Measurements from ENCODE around the gene CTLA4.
"Not testable (repeated sequence)": the region's sequence is repeated elsewhere in the genome, so short reads cannot be mapped to it uniquely, and the experiment has no call there.

The CTLA4 gene

DNA sequence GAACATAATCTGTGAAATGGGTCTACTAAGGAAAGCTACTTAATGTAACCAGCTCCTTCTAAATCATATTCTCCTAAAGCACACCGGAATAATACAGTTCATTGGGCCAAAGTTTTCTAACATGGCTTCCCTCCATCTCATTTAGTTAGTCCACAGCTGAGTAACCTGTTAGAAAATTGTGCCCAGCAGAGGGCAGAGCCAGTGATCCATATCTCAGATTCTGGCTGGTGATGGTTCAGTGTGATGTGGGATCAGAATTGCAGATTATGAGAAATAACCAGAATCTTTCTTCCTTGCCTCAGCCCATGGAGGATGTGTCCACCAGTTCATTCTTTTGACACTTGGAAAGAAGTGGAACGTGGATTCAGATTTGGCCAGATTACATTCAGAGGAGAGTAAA, 9.4 kb upstream of the CTLA4 start:
- no peak for DNase-seq

DNA sequence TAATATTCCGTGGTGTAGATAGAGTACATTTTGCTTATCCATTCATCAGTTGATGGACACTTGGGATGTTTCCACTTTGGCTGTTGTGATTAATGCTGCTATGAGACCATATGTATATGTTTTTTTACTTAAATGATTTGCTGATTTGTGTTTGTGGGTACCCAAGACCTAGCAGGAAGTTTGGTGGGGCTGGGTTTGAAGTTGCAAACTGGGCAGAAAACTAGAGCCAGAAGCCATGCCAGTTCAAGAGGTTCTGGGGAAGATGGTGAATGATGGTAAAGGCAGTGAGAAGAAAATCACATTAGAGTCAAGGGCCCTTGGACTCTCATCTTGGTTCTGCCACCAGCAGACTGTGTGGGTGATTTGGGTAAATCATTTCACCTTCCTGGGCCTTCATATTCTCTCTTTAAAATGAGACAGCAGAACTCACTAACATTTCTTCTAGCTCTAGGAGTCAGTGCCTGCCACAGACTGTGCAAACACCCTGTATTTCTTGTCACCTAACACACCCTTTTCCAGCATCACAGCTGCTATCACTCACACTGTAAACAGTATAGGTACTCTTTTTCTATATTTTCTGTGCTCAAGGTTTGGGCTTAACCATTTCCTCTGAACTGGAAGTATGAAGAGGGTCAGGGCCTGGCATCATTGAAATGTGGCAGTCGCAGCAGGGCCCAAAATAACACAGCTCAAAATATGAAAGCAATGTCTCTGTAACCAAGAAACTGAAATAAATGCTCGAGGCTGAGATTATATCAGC, 8.4 kb upstream of the CTLA4 start:
- no peak for DNase-seq

DNA sequence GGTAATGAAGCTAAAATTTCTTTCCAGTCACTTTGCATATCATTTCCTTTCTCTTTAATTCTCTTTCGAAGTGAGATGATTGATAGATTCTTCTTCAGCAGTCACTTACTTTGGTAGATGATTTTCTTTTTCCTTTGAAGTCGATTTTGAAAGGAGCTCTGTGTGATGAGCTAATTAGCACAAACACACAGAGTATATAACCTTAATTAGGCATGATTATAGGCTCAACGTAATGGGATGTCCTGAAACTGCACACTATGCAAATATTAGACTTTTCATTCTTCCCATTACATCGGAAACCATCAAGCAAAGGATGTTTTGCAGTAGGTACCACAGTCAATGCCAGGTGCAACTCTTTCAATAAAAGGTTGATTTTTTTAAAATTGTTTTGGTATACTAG, 6.4 kb upstream of the CTLA4 start:
- DNase-seq = no peak

DNA sequence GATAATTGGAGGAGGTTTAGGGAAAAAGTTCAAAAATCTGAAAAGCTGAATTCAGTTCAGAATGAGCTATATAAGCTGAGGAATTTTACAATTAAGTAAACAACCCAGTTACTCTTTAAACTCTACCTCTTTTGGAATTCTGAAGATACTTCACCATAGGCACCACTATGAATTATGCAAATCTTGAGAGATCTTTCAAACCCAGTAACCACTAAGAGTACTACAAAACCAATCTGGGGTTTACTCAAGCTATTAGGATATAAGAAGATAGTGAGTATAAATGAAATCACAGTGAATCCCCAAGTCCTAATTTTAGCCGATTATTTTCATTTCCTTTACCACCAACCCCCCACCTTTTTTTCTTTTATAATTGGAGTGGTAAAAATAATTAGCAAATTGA, 6.0 kb upstream of the CTLA4 start:
- no peak for DNase-seq

DNA sequence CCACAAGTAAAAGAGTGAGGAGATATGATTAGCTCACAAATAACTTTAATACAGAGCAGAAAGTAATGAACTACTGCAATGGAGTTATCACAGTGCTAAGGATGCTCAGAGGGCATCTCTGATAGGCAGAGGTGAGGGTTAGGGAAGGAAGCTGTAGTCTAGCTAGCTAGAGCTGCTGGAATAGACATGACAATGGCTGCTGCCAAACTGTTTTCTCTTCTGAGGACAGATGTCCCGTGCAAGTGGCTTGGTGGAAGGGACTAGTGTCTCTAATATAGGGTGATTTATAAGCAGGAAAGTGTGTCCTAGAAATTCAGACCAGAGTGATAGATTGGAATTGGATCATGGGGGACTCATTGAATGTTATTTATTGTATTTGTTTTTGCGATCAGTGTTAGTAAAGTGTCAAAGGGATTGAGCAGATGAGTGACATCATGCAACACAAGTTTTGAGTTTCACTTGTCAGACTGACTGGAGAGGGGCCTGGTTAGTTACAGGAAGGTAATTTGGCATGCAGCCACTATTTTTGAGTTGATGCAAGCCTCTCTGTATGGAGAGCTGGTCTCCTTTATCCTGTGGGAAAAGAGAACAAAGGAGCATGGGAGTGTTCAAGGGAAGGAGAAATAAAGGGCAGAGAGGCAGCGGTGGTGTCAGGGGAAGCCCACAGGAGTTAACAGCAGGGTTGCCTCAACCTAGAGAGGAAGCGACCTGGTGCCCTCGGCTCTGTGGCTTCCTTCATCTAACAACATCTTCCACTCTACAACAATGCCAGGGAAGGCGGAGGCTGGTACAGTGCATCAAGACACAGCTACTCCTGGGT, 1.9 kb downstream of the CTLA4 start:
- DNase-seq = no peak

DNA sequence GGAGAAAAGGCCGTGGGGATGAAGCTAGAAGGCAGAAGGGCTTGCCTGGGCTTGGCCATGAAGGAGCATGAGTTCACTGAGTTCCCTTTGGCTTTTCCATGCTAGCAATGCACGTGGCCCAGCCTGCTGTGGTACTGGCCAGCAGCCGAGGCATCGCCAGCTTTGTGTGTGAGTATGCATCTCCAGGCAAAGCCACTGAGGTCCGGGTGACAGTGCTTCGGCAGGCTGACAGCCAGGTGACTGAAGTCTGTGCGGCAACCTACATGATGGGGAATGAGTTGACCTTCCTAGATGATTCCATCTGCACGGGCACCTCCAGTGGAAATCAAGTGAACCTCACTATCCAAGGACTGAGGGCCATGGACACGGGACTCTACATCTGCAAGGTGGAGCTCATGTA, 2.9 kb downstream of the CTLA4 start:
- no peak for DNase-seq

DNA sequence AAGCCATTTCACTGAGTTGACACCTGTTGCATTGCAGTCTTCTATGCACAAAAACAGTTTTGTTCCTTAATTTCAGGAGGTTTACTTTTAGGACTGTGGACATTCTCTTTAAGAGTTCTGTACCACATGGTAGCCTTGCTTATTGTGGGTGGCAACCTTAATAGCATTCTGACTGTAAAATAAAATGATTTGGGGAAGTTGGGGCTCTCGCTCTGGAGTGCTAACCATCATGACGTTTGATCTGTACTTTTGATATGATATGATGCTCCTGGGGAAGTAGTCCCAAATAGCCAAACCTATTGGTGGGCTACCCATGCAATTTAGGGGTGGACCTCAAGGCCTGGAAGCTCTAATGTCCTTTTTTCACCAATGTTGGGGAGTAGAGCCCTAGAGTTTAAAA, 3.4 kb downstream of the CTLA4 start:
- DNase-seq = no peak

DNA sequence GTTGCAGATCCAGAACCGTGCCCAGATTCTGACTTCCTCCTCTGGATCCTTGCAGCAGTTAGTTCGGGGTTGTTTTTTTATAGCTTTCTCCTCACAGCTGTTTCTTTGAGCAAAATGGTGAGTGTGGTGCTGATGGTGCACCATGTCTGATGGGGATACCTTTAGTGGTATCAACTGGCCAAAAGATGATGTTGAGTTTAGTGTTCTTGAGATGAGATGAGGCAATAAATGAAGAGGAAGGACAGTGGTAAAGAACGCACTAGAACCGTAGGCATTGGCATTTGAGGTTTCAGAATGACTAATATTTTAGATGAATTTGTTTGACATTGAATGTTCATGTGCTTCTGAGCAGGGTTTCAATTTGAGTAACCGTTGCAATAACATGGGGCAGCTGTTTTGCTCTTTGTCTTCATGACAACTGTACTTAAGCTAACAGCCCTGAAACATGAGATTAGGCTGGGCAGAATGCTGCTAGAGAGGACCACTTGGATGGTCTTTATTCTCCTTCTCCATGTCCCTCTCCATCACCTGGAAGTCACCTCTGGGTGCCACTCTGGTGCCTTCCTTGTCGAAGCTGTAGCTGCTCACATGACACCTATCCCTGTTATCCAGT, 3.9 kb downstream of the CTLA4 start:
- DNase-seq = no peak

DNA sequence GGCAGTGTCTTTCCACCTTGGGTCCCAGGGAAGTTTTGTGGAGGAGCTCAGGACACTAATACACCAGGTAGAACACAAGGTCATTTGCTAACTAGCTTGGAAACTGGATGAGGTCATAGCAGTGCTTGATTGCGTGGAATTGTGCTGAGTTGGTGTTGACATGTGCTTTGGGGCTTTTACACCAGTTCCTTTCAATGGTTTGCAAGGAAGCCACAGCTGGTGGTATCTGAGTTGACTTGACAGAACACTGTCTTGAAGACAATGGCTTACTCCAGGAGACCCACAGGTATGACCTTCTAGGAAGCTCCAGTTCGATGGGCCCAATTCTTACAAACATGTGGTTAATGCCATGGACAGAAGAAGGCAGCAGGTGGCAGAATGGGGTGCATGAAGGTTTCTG, 5.9 kb downstream of the CTLA4 start:
- DNase-seq = no peak

DNA sequence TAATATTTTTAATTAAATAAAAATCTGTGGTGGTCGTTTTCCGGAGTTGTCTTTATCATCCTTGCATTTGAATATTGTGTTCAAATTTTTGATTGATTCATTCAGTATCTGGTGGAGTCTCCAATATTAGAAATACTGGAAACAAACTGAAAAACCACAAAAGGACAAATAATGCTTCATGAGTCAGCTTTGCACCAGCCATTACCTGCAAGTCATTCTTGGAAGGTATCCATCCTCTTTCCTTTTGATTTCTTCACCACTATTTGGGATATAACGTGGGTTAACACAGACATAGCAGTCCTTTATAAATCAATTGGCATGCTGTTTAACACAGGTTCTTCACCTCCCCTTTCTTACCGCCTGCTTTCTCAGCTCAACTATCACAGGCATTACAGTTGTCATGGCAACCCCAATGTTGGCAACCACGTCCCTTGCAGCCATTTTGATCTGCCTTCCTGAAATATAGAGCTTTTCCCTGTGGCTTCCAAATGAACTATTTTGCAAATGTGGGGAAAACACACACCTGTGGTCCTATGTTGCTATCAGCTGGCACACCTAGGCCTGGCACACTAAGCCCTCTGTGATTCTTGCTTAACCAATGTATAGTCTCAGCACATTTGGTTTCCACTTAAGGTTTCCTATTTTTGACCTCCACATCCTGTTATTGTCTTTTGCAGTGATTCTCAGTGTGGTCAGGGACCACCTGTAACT, 6.5 kb downstream of the CTLA4 start:
- no peak for DNase-seq

DNA sequence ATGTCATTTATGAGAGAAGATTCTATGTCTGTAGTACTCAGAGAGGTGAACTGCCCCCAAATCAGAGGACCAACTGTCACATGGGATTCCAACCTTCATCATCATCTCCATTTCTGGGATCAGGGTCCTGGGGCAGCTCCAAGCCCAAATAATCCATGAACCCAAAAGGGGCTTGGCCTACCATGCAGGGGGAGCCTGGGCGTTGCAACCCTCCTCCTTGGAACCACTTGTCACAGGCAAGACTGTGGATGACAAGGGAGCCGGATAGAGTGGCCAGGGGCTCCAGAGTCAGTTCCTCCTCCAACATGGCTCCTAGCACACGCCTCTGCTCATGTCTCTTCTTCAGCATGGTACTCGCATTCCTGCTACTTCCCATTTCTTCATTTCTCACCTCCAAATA, 7.9 kb downstream of the CTLA4 start:
- DNase-seq = no peak

DNA sequence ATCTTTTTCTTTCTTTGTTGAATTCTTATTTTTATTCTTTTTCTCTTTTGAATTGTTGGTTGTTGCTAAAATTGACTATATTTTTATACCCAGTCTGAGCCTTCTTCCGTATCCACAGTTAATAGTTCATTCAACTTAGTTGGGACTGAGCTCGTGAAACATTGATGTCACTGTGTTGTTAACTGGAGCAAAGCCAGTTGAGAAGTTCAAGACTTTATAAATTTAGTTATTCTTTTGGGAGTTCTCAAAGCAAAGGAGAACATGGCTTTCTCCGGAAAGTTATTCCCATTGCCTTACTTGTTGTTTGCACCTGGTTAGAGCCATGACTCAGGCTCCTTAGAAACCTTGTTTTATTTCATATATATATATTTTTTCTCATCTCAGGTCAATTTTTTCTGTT, 8.8 kb downstream of the CTLA4 start:
- DNase-seq = no peak

DNA sequence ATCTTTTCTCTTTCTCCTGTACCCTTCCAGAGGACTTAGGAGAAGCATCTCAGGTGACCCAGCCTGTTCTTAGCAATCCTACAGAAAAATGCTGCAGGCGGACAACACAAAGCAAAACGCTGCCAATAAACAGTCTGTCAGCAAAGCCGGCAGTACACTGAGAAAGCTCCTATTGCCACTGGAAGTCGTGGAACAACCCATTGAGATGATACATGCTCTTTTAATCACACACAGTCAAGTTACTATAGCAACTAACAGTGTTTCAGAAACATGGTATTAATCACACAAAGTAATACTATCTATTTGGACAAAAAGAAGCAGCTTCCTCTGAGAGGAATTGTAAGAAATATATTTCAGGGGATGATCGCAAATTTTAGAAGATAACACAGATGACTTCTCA, 10.5 kb downstream of the CTLA4 start:
- DNase-seq = no peak

DNA sequence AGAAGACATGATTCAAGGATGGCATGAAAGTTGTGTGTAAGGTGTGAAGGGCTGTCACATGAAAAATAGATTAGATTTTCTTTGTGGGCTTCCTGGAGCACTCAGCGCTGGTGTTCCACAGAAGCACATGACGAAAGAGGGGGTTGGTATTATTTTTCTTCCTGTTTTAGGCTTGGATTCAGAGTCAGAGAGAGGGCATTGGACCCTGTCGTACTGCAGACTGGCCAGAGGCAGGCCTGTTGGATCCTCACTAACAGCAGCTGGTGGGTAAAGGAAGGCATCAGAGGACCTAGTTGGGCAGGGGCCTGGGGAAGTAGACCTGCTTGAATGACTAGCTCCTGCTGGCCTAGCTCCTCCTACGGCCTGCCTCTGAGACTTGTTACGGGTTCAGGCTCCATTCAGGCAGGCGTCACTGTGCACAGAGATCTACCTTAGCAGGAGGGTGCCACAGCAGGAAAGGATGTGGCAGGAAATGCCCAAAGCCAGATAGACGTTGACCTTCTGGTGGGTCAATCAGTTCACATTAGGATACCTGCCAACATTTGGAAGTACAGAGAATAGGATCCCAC, 13.1 kb downstream of the CTLA4 start:
- no peak for DNase-seq

DNA sequence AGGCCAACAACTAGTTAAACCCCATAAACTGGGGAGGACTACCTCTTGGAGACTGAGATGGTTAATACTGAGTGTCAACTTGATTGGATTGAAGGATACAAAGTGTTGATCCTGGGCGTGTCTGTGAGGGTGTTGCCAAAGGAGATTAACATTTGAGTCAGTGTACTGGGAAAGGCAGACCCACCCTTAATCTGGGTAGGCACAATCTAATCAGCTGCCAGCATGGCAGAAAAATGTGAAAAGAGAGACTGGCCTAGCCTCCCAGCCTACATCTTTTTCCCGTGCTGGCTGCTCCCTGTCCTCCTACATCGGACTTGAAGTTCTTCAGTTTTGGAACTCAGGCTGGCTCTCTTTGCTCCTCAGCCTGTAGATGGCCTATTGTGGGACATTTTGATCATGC, 13.6 kb downstream of the CTLA4 start:
- not testable (repeated sequence) for DNase-seq

DNA sequence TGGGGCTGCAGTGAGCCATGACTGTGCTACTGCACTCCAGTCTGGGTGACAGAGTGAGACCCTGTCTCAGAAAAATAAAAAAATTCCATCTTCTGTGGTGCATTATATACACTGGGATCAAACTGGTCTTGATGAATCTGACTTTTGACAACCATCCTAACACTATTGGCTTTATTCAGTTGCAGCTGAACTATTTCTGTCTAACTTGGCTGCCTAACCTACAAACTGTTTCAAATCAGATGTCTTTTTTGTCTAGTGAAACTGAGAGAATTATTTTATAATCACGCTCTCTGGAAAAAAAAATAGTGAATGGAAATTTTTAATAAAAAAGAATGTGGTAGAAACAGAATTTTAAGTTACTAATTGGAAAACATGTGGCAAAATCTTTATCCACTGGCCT, 15.0 kb downstream of the CTLA4 start:
- no peak for DNase-seq

DNA sequence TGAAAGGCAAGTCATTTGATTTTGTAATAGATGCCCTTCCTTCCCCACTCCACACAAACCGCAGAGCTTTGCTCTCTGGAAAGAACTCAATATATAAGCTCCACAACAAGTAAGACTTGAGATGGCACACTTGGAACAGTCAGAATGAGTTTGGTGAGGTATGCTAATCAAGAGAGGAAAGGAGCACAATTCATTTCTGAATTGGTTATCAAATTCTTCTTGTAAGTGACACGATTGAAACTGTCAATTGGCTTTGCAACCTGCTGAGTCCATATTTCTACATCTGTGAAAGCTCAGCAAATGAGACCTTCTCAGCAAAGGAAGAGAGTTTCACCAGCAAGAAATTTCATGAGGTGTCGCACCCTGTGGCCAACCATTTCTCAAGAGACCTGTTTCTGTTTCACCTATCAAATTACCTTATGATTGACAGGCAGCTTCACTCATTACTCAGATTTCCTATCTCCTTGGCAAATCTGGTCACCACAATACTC, 19.1 kb downstream of the CTLA4 start:
- DNase-seq = no peak

DNA sequence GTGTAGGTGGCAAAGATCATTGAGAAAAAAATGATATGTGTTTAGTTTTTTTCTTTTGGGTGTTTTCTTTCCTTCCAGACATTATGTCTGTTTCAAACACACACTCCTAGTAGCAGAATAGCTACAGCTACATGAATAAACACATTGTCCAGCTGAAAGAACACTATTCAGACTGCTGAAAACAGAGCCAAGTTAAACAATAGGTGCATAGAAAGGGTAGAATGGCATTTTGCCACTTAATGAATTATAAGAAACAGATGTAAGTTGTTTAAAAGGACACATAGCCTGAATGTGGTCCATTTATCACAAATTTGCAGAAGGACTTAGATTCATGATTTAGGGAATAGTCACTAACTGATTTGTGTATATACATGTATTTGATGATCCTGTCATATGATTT, 20.1 kb downstream of the CTLA4 start:
- no peak for DNase-seq

DNA sequence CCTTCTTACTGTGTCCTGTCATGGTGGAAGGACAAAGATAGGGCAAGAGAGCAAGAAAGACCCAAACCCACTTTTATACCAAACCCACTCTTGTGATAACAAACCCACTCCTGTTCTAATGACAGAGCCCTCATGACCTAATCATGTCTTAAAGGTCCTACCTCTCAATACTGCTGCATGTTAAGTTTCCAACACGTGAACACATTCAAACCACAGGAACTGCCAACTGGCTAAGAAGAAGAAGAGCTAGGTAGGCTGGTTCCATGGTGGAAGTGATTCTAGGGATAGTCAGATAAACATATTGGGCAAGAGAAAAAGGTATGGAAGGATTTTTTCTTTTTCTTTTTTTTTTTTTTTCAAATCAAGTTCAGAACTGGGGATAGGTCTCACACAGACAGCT, 22.0 kb downstream of the CTLA4 start:
- DNase-seq = no peak

DNA sequence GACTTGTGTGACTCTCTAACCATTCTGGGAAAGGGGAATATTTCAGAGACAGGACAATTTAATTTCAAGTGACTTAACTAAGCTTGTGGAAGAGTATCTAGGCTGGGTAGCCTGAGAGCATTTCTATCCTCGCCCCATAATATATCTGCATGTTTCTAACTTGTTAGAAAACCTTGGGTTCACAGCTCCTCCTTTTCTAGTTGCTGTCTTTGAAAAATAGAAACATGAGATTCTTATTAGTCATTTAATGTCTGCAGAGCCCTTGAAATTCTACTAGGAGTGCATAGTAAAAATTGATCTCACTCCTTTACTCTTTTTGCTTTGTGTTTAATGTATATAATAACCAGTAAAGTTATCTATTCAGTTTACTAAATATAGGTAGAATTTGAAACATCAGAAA, 22.4 kb downstream of the CTLA4 start:
- no peak for DNase-seq

DNA sequence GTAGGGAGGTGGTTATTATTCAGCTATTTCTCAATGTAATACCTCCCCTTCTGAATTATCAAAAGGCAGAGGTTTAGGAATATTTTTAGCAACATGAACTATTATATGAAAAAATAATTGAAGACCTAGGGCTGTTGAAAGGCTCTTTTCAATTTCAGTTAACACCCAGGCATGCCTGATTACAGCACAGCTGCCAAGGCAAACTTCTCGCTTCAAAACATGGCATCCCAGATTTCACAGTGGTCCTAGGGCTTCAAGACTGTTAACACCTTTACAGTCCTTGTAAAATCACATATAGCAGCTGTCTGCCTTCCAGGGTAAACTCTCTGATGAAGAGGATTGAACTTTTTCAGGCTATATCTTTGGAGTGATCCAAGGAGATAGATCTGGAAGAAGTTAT, 23.2 kb downstream of the CTLA4 start:
- no peak for DNase-seq

DNA sequence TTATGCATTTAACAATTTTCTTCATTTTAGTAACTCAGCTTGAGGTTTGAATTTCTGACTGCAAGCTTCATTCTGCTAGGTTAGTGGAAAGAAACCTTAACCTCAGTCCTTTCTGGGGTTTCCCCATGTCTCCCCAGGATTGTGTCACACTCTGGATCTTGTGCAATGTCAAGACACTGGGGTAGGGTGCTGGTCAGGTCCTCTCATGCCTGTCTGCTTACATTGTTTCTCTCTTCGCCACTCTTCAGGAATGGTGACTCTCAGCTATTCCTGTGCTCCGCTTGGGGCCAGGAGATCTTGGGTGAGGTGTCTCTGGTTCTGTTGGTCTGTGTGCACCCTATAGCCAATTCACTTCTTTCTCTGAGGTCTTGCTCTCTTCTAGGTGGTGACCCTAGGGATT, 23.9 kb downstream of the CTLA4 start:
- no peak for DNase-seq

DNA sequence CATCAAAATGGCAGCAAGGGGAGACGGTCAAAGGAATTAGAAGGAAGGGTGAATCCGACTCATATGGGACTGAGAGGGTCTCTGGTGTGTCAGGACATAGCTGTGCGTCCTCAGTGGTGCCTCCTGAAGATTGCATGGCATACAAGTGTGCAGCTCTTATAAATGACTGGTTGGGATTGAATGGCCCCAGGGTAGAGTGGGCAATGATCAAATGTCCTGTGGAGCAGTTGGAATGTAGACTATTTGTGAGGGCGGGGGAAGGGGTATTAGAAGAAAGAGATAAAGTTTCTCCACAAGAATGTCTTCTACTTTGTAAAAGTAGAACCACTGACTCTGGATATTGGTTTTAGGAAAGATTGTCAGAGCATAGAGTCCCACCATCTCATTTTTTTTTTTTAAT, 24.6 kb downstream of the CTLA4 start:
- DNase-seq = no peak
